Measurements from ENCODE around the gene NSL1. TPM values are rescaled to one million over a fixed set of nuclear protein-coding genes. Genes with fewer than 3 reads are reported as not detected.

The NSL1 gene
- total and polyA plus RNA-seq, 9 of the 15 experiments (the other 6 are each of a cell fraction or from before 2014, with no cell fraction given) = 53.5 to 108 (median 59.1) TPM

DNA sequence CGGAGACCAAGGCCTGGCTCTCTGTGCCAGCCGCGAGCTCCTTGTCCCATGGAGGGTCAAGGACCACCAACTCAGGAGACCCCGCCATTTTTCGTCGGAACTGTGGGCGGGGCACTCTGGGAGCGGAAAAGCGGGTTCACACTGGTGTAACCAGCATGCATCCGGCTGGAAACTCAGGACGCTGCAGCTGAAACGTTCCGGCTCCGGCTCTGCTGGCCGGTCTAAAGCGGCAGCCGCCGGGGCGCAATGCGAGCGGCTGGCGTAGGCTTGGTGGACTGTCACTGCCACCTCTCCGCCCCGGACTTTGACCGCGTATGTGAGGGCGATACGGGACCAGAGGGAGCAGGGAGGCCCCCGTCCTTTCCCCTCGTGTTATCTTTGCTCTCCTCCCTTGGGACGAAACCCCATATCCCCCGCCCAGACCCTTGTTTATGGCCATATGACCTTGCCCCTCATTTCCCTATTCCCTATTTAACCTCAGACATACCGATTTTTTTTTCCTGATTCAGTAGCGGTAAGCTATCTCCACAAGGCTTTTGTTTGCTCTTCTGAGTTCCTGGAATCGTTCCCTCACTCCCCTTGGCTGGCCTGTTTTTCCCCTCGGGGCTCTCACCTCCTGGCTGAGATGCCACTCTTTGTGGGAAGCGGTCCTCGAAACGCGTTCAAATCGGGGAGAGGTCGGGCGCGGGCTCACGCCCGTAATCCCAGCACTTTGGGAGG lies at the start of gene NSL1, which contains the start of gene TATDN3 (continued):
- TF ChIP-seq ZNF408 (CRISPR knock-in tag; IDR thresholded peaks at IDR 0.05; ENCODE audit: low read depth) (no peak), ARHGAP35 (IDR thresholded peaks at IDR 0.05; ENCODE audit: partially characterized antibody) (no peak), DPF2 (IDR thresholded peaks at IDR 0.05) (no peak; the same call in none of the 2 replicates), POLR3A (IDR thresholded peaks at IDR 0.05; ENCODE audit: borderline replicate concordance, extremely low read depth, insufficient read depth, insufficient read length) (peak; percentile 26), BHLHE40 (IDR thresholded peaks at IDR 0.05; ENCODE audit: low read length) (peak; percentile 70), JUND (IDR thresholded peaks at IDR 0.05; ENCODE audit: borderline replicate concordance, low read depth, low read length) (peak; percentile 89), JUND (tag; IDR thresholded peaks at IDR 0.05; ENCODE audit: borderline replicate concordance, low read depth, low read length) (peak; percentile 85; the same call in 2 of the 3 replicates), ETS1 (conservative IDR thresholded peaks at IDR 0.05; ENCODE audit: control insufficient read depth, low read depth, low read length) (peak; percentile 38), ZNF12 (CRISPR knock-in tag; IDR thresholded peaks at IDR 0.05) (peak; percentile 29; the same call in 1 of the 2 replicates), ILF3 (IDR thresholded peaks at IDR 0.05; ENCODE audit: borderline replicate concordance) (peak; percentile 60; the same call in 1 of the 2 replicates), KLF10 (CRISPR knock-in tag; IDR thresholded peaks at IDR 0.05) (no peak), ZNF384 (IDR thresholded peaks at IDR 0.05; ENCODE audit: low read depth, low read length) (peak; percentile 85), XRCC4 (IDR thresholded peaks at IDR 0.05; ENCODE audit: extremely low read depth, insufficient read depth, insufficient read length) (no peak), MCM2 (IDR thresholded peaks at IDR 0.05; ENCODE audit: low read depth) (no peak), PURB (CRISPR knock-in tag; IDR thresholded peaks at IDR 0.05; ENCODE audit: low read depth) (no peak), ZNF212 (CRISPR knock-in tag; IDR thresholded peaks at IDR 0.05) (peak; percentile 78; the same call in 1 of the 2 replicates), SMAD4 (CRISPR knock-in tag; conservative IDR thresholded peaks at IDR 0.05) (peak; percentile 87), DMBX1 (CRISPR knock-in tag; IDR thresholded peaks at IDR 0.05; ENCODE audit: borderline replicate concordance) (peak; percentile 70; the same call in 1 of the 2 replicates)
- TF ChIP-seq, protein P1, sequence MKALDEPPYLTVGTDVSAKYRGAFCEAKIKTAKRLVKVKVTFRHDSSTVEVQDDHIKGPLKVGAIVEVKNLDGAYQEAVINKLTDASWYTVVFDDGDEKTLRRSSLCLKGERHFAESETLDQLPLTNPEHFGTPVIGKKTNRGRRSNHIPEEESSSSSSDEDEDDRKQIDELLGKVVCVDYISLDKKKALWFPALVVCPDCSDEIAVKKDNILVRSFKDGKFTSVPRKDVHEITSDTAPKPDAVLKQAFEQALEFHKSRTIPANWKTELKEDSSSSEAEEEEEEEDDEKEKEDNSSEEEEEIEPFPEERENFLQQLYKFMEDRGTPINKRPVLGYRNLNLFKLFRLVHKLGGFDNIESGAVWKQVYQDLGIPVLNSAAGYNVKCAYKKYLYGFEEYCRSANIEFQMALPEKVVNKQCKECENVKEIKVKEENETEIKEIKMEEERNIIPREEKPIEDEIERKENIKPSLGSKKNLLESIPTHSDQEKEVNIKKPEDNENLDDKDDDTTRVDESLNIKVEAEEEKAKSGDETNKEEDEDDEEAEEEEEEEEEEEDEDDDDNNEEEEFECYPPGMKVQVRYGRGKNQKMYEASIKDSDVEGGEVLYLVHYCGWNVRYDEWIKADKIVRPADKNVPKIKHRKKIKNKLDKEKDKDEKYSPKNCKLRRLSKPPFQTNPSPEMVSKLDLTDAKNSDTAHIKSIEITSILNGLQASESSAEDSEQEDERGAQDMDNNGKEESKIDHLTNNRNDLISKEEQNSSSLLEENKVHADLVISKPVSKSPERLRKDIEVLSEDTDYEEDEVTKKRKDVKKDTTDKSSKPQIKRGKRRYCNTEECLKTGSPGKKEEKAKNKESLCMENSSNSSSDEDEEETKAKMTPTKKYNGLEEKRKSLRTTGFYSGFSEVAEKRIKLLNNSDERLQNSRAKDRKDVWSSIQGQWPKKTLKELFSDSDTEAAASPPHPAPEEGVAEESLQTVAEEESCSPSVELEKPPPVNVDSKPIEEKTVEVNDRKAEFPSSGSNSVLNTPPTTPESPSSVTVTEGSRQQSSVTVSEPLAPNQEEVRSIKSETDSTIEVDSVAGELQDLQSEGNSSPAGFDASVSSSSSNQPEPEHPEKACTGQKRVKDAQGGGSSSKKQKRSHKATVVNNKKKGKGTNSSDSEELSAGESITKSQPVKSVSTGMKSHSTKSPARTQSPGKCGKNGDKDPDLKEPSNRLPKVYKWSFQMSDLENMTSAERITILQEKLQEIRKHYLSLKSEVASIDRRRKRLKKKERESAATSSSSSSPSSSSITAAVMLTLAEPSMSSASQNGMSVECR (CRISPR knock-in tag; IDR thresholded peaks at IDR 0.05) = peak; percentile 93
- TF ChIP-seq, protein P2, sequence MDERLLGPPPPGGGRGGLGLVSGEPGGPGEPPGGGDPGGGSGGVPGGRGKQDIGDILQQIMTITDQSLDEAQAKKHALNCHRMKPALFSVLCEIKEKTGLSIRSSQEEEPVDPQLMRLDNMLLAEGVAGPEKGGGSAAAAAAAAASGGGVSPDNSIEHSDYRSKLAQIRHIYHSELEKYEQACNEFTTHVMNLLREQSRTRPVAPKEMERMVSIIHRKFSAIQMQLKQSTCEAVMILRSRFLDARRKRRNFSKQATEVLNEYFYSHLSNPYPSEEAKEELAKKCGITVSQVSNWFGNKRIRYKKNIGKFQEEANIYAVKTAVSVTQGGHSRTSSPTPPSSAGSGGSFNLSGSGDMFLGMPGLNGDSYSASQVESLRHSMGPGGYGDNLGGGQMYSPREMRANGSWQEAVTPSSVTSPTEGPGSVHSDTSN (CRISPR knock-in tag; IDR thresholded peaks at IDR 0.05; ENCODE audit: low read depth) = no peak
- TF ChIP-seq, protein P2 (tag; conservative IDR thresholded peaks at IDR 0.05; ENCODE audit: low read depth) = no peak

Measured in K562 (cell line).